ENCODE results near the gene ARHGDIB. TPM values are rescaled to one million over a fixed set of nuclear protein-coding genes. Genes with fewer than 3 reads are reported as not detected.

Gene ARHGDIB
- 46.6 TPM for polyA plus RNA-seq (2013, experiment 1 of 2)
- polyA plus RNA-seq (2013, experiment 2 of 2), result 45.6 TPM

DNA sequence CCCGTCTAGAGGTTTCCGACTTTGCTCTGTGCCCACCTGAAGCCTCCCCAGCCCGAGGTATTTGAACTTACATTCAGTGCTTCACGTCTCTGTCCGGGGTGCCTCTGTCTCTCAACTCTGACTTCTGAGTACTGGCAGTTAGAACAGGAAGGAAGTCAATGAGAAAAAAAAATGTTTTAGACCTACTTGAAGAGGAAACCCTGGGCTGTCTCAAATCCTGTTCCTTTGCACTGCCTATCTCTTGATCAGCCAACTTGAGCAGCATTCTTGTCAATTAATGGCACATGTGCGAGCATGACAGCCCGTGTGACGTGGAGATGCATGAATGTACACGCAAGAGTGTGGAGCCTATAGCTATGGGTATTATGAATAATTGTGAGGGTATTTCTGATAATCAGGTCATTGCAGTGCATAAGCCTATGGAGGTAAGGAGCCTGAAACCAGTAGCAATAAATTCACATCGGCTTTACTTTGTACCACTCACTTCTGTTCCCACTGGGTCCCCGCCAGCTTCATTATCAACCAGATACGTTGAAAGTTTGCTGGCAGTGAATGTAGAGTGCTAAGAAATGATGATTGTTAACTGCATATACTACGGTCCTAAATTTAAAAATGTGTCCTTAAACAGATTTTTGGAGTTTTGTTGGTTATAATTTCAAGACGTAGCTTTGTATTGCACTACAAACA lies at the start of gene ARHGDIB:
Gene ARHGDIB, minus strand, starts transcription at position 136 of the 687 bp plus-strand sequence. CDS start 10,889 bp downstream, outside the sequence.
- Histone ChIP-seq H3K27ac (ENCODE audit: low read length, poor library complexity, severe bottlenecking) (peak within 1 kb of the TSS; percentile 53), H3K4me3 (ENCODE audit: insufficient read depth in 1 of 2, low read depth in 1 of 2, low read length in 2 of 2) (peak within 1 kb of the TSS in 1 of 2 experiments; percentile 37), H4K91ac (ENCODE audit: low read length) (no peak within 1 kb of the TSS), H3K9ac (ENCODE audit: low read length) (no peak within 1 kb of the TSS), H2BK5ac (ENCODE audit: low read depth, low read length, poor library complexity, severe bottlenecking) (no peak within 1 kb of the TSS), H3K23ac (ENCODE audit: low read length in 2 of 2) (no peak within 1 kb of the TSS), H3K14ac (ENCODE audit: low read length in 2 of 2) (no peak within 1 kb of the TSS), H4K8ac (ENCODE audit: low read length) (no peak within 1 kb of the TSS), H3K79me1 (replicated peaks; ENCODE audit: low read length, poor library complexity, severe bottlenecking) (no peaks in the 10 kb centered on the region), H3K9me3 (ENCODE audit: control insufficient read depth, low read length) (no peaks in the 10 kb centered on the region), H2BK12ac (ENCODE audit: low read length in 2 of 2) (peak within 1 kb of the TSS in 1 of 2 experiments; percentile 60), H3K36me3 (ENCODE audit: control insufficient read depth in 1 of 2, insufficient read depth in 2 of 2, low read depth in 1 of 2, low read length in 2 of 2) (no peaks in the 10 kb centered on the region), H2AK5ac (ENCODE audit: low read length, severe bottlenecking) (no peak within 1 kb of the TSS), H3K4ac (ENCODE audit: low read depth in 1 of 2, low read length in 2 of 2) (peak within 1 kb of the TSS in 1 of 2 experiments; percentile 15), H3K27me3 (ENCODE audit: control insufficient read depth in 1 of 2, insufficient read depth in 1 of 2, low read length in 2 of 2) (no peaks in the 10 kb centered on the region), H3K4me1 (ENCODE audit: control insufficient read depth, insufficient read depth, low read depth, low read length) (peaks cover 9% of the 10 kb centered on the region), H2AFZ (ENCODE audit: low read depth, low read length) (peak within 1 kb of the TSS; percentile 29), H3K4me2 (ENCODE audit: low read length, poor library complexity, severe bottlenecking) (peak within 1 kb of the TSS; percentile 53), H2BK120ac (ENCODE audit: low read depth, low read length) (no peak within 1 kb of the TSS), H3K18ac (ENCODE audit: low read depth in 1 of 2, low read length in 2 of 2) (peak within 1 kb of the TSS in 1 of 2 experiments; percentile 70), H2BK15ac (ENCODE audit: low read depth, poor library complexity, severe bottlenecking) (no peak within 1 kb of the TSS)
- WGBS, result 80% methylated on average over 14 of the region's 14 CpGs
- DNase-seq, result no peak

DNA sequence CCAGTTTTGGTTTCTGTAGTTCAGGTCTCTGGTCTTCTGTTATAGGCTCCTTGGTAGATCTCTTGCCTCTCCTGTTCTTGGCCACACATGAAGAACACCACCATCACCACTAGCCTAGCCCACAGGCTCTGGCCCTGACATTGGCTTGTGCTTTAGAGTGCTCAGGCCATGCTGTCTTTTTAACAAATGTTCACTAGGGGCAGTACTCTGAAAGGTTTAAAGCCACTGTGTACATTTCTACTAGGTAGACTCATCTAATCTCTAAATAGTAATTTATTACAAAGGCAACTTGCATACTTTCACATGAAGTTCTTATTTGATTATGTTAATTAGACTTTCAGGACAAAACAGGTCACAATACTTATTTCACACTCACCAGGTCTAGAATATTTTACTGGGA lies 49.8 kb upstream of the ARHGDIB start:
- Histone ChIP-seq H3K9ac (ENCODE audit: low read length) (no peak overlapping the region), H2AK5ac (ENCODE audit: low read length, severe bottlenecking) (no peak overlapping the region)

DNA sequence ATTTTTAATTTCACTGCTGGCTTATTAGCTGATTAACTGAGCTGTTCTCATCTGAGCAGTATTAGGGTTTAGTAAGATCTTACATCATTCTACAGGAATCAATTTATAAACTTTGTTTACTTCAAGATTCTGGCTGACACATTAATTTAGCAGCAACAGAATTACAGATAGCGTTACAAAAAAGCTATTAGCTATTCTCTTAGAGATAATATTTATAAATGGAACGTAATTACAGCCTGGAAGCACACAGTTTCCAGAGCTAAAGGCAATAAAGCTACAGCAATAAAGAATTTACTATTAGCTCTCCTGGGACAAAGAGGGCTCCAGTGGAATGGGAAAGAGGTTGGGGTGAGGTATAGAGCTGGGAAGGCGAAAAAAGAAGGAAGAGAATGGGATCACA lies 46.1 kb upstream of the ARHGDIB start:
- Histone ChIP-seq H2AFZ (ENCODE audit: low read depth, low read length) (no peak overlapping the region), H3K23ac (ENCODE audit: low read length in 2 of 2) (no peak overlapping the region), H3K9me3 (ENCODE audit: control insufficient read depth, low read length) (no peaks in the 10 kb centered on the region), H3K4ac (ENCODE audit: low read depth in 1 of 2, low read length in 2 of 2) (no peak overlapping the region), H2BK5ac (ENCODE audit: low read depth, low read length, poor library complexity, severe bottlenecking) (no peak overlapping the region), H3K36me3 (ENCODE audit: control insufficient read depth in 1 of 2, insufficient read depth in 2 of 2, low read depth in 1 of 2, low read length in 2 of 2) (no peaks in the 10 kb centered on the region), H2BK15ac (ENCODE audit: low read depth, poor library complexity, severe bottlenecking) (no peak overlapping the region), H3K4me1 (ENCODE audit: control insufficient read depth, insufficient read depth, low read depth, low read length) (no peaks in the 10 kb centered on the region), H3K27me3 (ENCODE audit: control insufficient read depth in 1 of 2, insufficient read depth in 1 of 2, low read length in 2 of 2) (peaks cover 0 to 10% of the 10 kb centered on the region in 2 experiments), H3K27ac (ENCODE audit: low read length, poor library complexity, severe bottlenecking) (no peak overlapping the region), H4K8ac (ENCODE audit: low read length) (no peak overlapping the region), H2AK5ac (ENCODE audit: low read length, severe bottlenecking) (no peak overlapping the region), H3K14ac (ENCODE audit: low read length in 2 of 2) (no peak overlapping the region), H2BK120ac (ENCODE audit: low read depth, low read length) (no peak overlapping the region), H2BK12ac (ENCODE audit: low read length in 2 of 2) (no peak overlapping the region), H3K79me1 (replicated peaks; ENCODE audit: low read length, poor library complexity, severe bottlenecking) (no peaks in the 10 kb centered on the region), H3K4me3 (ENCODE audit: insufficient read depth in 1 of 2, low read depth in 1 of 2, low read length in 2 of 2) (no peak overlapping the region), H3K9ac (ENCODE audit: low read length) (no peak overlapping the region), H3K18ac (ENCODE audit: low read depth in 1 of 2, low read length in 2 of 2) (no peak overlapping the region), H4K91ac (ENCODE audit: low read length) (no peak overlapping the region), H3K4me2 (ENCODE audit: low read length, poor library complexity, severe bottlenecking) (no peak overlapping the region)
- 56% methylated on average over 1 of the region's 3 CpGs for WGBS
- DNase-seq, result no peak

More for the DNA sequence above, 49.8 kb upstream of the ARHGDIB start:
- Histone ChIP-seq H3K4me2 (ENCODE audit: low read length, poor library complexity, severe bottlenecking) (no peak overlapping the region), H2AFZ (ENCODE audit: low read depth, low read length) (no peak overlapping the region), H3K14ac (ENCODE audit: low read length in 2 of 2) (no peak overlapping the region), H2BK15ac (ENCODE audit: low read depth, poor library complexity, severe bottlenecking) (no peak overlapping the region), H3K4me1 (ENCODE audit: control insufficient read depth, insufficient read depth, low read depth, low read length) (no peaks in the 10 kb centered on the region), H3K4me3 (ENCODE audit: insufficient read depth in 1 of 2, low read depth in 1 of 2, low read length in 2 of 2) (no peak overlapping the region), H3K27ac (ENCODE audit: low read length, poor library complexity, severe bottlenecking) (no peak overlapping the region), H4K91ac (ENCODE audit: low read length) (no peak overlapping the region), H3K23ac (ENCODE audit: low read length in 2 of 2) (no peak overlapping the region), H4K8ac (ENCODE audit: low read length) (no peak overlapping the region), H3K4ac (ENCODE audit: low read depth in 1 of 2, low read length in 2 of 2) (no peak overlapping the region), H3K79me1 (replicated peaks; ENCODE audit: low read length, poor library complexity, severe bottlenecking) (no peaks in the 10 kb centered on the region), H3K27me3 (ENCODE audit: control insufficient read depth in 1 of 2, insufficient read depth in 1 of 2, low read length in 2 of 2) (peaks cover 0 to 7% of the 10 kb centered on the region in 2 experiments), H3K36me3 (ENCODE audit: control insufficient read depth in 1 of 2, insufficient read depth in 2 of 2, low read depth in 1 of 2, low read length in 2 of 2) (no peaks in the 10 kb centered on the region), H2BK12ac (ENCODE audit: low read length in 2 of 2) (no peak overlapping the region), H3K18ac (ENCODE audit: low read depth in 1 of 2, low read length in 2 of 2) (no peak overlapping the region), H2BK120ac (ENCODE audit: low read depth, low read length) (no peak overlapping the region), H3K9me3 (ENCODE audit: control insufficient read depth, low read length) (no peaks in the 10 kb centered on the region), H2BK5ac (ENCODE audit: low read depth, low read length, poor library complexity, severe bottlenecking) (no peak overlapping the region)
- no peak for DNase-seq

DNA sequence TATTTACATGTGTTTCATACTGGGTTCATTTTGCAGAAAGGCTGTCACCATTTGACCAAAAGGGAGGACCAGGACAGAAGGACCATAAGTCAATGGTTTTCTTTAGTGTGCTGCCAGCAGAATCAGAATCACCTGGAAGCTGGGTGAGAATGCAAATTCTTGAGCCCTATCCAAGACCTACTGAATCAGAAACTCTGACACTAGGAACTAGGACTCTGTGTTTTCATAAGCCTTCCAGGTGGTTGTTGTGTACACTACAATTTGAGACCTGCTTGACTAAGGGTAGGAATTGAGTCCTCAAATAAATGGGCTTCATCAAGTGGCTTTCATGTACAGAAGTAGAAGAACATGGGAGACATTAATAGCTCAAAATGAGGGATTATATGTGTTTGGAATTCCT lies 43.7 kb upstream of the ARHGDIB start:
- Histone ChIP-seq H3K27me3 (ENCODE audit: control insufficient read depth in 1 of 2, insufficient read depth in 1 of 2, low read length in 2 of 2) (peaks cover 0 to 10% of the 10 kb centered on the region in 2 experiments), H3K4me1 (ENCODE audit: control insufficient read depth, insufficient read depth, low read depth, low read length) (peaks cover 4% of the 10 kb centered on the region), H2BK5ac (ENCODE audit: low read depth, low read length, poor library complexity, severe bottlenecking) (no peak overlapping the region), H2BK15ac (ENCODE audit: low read depth, poor library complexity, severe bottlenecking) (no peak overlapping the region), H3K79me1 (replicated peaks; ENCODE audit: low read length, poor library complexity, severe bottlenecking) (no peaks in the 10 kb centered on the region), H3K14ac (ENCODE audit: low read length in 2 of 2) (no peak overlapping the region), H3K4me3 (ENCODE audit: insufficient read depth in 1 of 2, low read depth in 1 of 2, low read length in 2 of 2) (no peak overlapping the region), H2BK12ac (ENCODE audit: low read length in 2 of 2) (no peak overlapping the region), H4K91ac (ENCODE audit: low read length) (no peak overlapping the region), H3K9me3 (ENCODE audit: control insufficient read depth, low read length) (no peaks in the 10 kb centered on the region), H3K18ac (ENCODE audit: low read depth in 1 of 2, low read length in 2 of 2) (no peak overlapping the region), H3K4me2 (ENCODE audit: low read length, poor library complexity, severe bottlenecking) (no peak overlapping the region), H3K27ac (ENCODE audit: low read length, poor library complexity, severe bottlenecking) (no peak overlapping the region), H3K4ac (ENCODE audit: low read depth in 1 of 2, low read length in 2 of 2) (no peak overlapping the region), H3K23ac (ENCODE audit: low read length in 2 of 2) (no peak overlapping the region), H3K9ac (ENCODE audit: low read length) (no peak overlapping the region), H3K36me3 (ENCODE audit: control insufficient read depth in 1 of 2, insufficient read depth in 2 of 2, low read depth in 1 of 2, low read length in 2 of 2) (no peaks in the 10 kb centered on the region), H2AK5ac (ENCODE audit: low read length, severe bottlenecking) (no peak overlapping the region), H2AFZ (ENCODE audit: low read depth, low read length) (no peak overlapping the region), H4K8ac (ENCODE audit: low read length) (no peak overlapping the region), H2BK120ac (ENCODE audit: low read depth, low read length) (no peak overlapping the region)
- no peak for DNase-seq
